Left cardiac atrium (tissue), 4 donors: ENCODE measurements around the gene CDC45. TPM values are rescaled to one million over a fixed set of nuclear protein-coding genes. Genes with fewer than 3 reads are reported as not detected.

Experiments
- ATAC-seq, 2 donors: fragments of 200-7000 bp; cut with Tn5 transposase; one replicate each; pipeline ENCODE4 v1.9.1; 2020; ENCODE audit warnings: mild to moderate bottlenecking in 2 of 2, moderate library complexity in 2 of 2
- DNase-seq: peaks from one replicate; pipeline ENCODE4 v3.0.0-alpha.2; 2020
- intact Hi-C, 2 donors: fragments of 100-400 bp; cut with DNase I; formaldehyde crosslinking; loops; one replicate each; pipeline versions ENCODE4 v1.14.1 to v1.15.1; 2022 to 2023
- total RNA-seq, 2 donors: library from RNA; stranded (reverse); fragmentation: NEBNext Ultra II Directional; extraction: Animal tissue kit (Norgen Biotek cat#: 25700); gene quantifications; one replicate each; pipeline ENCODE4 v1.2.1, GENCODE V29; 2021
- donor health status: DM: no; HTN: yes; CAD: no.
- donor health status: DM: no; HTN: yes; CAD: no; lungs with severe emphysema.
- donor health status: DM: yes; HTN: yes; CAD: no.
- donor health status: Dilated cardiomyopathy.

CDC45 gene
- total RNA-seq, 2 donors from 2014 or later: 0.34 to 2.1 TPM

DNA sequence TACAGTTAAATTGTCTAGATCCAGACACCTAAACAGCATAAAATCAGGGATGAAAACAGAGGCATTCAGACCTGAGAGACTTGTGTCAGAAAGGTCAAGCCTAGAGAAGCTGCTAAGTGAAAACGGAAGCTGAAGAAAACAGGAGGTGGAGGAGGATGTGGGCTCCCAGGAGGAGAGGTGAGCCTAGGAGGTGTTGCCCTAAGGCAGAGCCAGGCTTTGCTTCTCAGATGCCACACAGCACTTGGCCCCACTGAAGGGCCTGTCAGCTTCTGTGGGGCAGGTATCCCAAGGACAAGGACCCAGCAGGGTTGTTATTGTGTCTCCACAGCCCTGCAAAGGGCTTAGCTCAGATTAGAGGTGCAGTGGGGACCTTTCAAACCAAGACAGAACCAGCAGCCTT, 15.2 kb upstream of the CDC45 start:
- DNase-seq (no peak), ATAC-seq (no peak)
- intact Hi-C loops: no loop called here

DNA sequence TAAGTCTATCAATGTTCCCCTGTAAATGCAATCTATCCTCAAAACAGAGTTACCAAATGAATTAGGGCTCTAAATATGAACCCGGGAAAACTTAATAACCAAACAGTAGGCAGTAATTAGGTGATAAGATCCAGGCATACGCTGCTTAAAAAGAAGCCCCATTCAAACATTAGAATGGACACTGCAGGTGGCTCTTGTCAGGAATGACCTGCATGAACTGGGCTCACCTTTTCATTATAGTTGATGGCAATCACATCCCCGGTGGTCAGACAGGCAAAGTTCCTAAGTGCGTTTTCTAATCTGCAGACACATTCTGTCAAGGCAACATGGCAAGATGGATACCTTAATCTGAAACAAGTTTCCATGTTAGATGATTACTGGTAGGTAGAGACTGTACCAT, 14.7 kb upstream of the CDC45 start:
- DNase-seq (no peak), ATAC-seq (no peak)
- intact Hi-C loops: no loop called here

DNA sequence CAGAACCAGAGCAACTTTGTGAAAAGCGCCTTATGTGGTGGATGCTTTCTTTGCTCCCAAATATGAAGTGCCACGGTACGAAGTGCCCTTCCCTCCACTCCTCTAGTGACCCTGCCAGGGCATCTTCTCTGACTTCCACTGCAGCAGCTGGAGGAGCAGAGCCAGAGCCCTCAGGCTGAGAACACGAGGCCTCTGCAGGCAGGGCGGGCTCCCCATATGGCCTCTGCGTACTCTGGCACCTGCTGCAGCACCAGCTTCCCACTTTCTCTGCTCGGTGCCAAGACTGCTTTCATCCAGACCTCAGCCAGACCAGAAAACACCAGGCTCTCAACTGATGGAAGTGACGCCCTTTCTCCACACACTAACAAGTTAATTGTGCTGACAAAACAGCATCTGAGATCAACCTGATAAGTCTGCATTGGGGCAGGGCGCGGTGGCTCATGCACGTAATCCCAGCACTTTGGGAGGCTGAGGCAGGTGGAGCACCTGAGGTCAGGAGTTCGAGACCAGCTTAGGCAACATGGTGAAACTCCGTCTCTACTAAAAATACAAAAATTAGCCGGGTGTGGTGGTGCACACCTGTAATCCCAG, 13.5 kb upstream of the CDC45 start:
- ATAC-seq: no peak
- DNase-seq: no peak
- intact Hi-C loops: no loop called here

DNA sequence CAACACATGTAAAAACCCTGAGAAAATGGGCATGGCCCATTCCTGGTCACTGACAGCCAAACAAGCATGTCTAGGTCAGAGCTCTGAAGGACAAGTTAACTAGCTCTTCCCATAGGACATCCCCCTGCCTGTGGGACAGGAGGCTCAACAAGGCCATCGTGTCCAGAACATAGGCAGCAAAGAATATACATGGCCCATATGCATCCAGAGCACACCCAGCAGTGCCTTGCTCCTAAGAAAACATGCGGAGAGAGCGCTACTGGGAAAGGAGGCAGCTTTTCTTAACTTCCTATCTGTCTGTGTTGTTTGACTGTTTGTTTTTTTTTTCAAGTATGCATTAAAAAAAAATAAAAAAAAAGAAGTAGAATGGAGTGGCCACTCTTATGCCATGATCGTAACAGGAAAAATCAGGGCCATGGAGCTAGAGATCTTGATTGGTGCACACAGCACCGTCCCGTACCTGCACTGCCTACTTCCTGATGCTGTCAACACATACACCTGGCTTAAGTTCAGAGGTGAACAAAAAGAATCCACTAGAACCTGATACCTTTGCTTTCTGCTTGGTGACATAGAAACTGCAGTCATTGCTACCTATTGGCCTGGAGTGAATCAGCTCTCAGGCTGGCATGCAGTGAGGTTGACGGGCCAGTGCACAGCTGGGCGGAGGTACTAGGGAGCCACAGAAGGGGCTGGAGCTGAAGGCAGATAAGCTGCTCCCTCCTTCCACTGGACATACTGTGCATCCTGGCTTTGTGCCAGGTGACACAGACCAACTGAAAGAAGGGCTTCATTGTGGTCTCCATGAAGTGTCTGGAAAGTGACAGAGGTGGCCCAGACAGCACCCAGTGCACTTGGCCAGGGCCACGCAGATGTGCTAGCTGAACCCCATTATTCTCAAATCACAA, 12.6 kb upstream of the CDC45 start:
- intact Hi-C loops: no loop called here
- DNase-seq: no peak
- ATAC-seq: no peak

DNA sequence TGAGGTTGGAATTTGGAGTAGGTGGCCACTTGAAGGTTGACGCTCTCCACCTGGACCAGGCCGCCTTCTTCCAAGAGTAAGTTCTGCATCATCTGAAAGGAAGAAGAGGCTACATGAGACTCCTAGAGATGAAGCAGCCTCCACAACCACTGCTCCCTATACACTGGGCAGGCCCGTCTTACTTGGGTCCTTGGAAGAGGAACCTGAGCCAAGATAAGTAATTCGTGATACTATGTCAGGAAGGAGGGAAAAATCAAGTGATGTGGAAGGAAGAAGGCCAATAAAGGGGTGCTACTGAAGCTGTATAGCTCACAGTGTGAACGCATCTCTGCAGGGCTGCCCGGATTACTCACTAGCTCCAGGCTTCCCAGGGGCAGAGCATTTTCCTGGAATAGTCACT, 11.8 kb upstream of the CDC45 start:
- no peak for ATAC-seq

DNA sequence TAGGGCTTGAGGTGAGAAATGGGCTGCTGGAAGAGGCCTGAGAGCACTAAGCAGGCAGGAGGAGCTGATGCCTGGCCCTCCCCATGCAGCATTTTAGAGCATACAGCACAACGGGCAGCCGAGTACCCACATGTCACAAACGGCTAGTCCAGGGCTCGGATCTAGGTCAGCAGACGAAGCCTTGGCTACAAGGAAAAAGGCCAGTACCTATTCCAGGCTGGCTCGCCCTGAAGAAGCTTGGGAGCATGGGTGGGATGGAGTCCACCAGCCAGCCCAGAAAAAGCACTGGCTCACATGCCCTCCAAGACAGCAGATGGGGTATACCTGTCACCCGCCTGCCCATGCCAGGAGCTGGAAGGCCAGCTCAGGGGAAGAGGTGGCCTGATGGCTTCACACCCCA, 10.3 kb upstream of the CDC45 start:
- DNase-seq (no peak), ATAC-seq (no peak)
- intact Hi-C loops: no loop called here

More for the DNA sequence above, 11.8 kb upstream of the CDC45 start:
- intact Hi-C loops: no loop called here
- no peak for DNase-seq

DNA sequence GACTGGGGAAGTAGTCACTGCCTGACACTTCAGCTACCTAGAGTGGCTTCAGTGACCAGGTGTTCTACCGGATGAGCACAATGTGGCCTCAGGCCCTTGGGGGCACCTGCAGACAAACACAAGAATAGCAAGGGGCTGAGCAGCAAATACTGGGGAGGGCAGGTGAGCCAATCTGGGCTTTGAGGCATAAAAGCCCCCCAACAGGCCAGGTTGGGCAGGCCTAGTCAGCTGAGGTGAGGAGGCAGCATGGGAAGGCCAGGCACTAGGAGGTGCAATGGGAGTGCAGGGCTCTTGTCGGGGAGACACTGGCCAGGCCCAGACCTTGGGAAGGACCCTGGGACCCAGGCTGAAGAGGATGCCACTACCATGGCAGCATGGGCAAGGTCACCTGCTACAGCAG, 9.7 kb upstream of the CDC45 start:
- no peak for ATAC-seq
- no peak for DNase-seq
- intact Hi-C loops: no loop called here

DNA sequence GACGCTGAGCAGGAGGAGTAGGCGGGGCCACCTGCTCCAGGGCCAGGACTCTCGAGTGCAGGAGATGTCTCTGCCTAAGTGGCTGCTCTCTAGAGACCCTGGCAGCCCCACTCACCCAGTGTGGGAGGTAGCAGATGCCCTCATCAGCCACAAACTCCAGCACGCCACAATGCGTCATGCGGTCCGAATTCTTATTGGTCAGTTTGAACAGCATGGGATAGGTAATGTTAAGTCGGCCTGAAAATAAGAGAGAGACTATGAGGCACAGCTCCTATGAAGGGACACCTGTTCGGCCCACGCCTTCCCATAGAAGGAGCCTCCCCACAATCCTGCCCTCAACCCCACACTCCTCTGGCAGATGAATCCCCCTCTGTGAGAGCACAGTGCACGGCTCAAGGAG, 8.1 kb upstream of the CDC45 start:
- ATAC-seq (no peak), DNase-seq (no peak)
- intact Hi-C loops: no loop called here

DNA sequence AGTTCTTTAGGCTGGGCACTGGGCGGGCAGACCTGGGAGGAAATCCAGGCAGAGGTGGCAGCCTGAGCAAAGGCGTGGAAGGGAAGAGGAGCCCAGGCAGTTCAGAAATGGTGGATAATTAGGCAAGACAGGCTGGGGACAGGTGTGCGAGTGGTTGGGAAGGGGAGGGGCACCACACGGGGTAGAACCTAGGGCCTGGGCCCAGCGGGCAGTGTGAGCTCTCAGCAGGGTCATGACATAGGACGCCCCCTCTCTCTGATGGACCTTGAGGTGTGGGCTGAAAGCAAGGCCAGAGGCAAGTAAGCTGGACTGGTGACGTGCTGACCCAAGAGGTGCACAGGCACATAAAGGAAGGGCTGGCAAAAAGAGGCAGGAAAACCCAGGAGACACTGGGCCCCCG, 7.5 kb upstream of the CDC45 start:
- ATAC-seq: no peak
- intact Hi-C loops: no loop called here

DNA sequence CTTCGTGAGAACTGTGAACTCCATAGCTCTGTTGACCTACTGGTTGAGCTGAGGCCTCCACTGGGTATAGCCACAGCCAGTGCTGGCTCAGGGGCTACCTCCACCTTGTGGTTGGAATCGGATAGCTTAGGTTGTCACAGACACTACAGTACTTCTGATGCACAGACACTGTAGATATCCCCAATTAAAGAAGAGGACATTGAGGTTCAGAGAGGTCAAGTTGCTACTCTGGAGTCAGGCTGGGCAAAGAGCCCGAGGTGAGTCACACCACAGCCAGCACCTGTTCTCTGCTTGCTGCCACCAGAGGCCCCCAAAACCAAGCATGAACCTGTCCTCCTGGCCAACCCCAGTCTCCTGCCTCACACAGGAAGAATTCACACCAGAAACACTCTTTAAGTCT, 6.1 kb upstream of the CDC45 start:
- DNase-seq (no peak), ATAC-seq (no peak)
- intact Hi-C loops: no loop called here

More for the DNA sequence above, 7.5 kb upstream of the CDC45 start:
- DNase-seq: no peak

DNA sequence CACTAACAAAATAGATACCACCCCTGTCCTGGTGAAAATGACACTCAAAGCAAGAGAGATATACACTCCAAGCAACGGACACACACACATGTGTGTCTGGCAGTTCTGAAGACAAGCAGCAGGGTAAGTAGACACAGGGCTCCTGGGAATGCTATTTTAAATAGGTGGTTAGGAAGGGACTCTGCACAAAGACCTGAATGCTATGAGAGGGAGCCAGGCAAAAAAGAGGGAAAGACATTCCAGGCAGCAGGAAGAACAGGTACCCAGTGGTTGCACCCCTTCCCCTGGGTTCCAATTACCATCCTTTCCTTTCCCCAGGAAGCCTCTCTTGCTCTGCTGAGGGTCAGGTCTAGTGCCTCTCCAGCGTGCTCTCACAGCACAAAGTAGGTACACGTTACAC, 3.7 kb upstream of the CDC45 start:
- intact Hi-C loops: no loop called here
- DNase-seq (no peak), ATAC-seq (no peak)

DNA sequence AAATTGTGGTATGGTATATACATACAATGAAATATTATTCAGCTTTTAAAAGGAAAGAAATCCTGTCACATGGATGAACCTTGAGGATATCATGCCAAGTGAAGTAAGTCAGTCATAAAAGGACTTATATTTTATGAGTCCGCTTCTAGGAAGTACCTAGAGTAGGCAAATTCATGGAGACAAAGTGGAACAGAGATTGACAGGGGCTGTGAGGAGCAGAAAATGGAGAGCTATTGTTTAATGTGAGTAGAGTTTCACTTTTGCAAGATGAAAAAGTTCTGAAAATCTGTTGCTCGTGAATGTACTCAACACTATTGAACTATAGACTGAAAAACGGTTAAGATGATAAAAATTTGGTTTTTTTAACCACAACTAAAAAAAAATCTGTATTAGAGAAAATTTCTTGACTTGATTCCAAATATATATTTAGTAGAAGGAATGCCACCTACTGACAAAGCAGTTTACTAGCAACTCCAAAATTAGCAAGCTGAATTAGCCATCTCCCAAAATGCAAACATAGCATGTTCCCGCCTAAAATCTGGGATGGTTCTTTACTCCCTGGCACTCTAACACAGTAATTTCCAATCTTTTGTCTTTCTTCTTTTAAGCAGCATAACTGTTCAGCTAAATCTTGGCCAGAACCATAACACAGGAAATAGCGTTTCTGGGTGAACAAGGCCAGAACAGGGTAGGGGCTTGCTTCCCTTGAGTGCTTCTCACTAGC, 2.2 kb upstream of the CDC45 start:
- intact Hi-C loops: no loop called here
- ATAC-seq (no peak), DNase-seq (no peak)

DNA sequence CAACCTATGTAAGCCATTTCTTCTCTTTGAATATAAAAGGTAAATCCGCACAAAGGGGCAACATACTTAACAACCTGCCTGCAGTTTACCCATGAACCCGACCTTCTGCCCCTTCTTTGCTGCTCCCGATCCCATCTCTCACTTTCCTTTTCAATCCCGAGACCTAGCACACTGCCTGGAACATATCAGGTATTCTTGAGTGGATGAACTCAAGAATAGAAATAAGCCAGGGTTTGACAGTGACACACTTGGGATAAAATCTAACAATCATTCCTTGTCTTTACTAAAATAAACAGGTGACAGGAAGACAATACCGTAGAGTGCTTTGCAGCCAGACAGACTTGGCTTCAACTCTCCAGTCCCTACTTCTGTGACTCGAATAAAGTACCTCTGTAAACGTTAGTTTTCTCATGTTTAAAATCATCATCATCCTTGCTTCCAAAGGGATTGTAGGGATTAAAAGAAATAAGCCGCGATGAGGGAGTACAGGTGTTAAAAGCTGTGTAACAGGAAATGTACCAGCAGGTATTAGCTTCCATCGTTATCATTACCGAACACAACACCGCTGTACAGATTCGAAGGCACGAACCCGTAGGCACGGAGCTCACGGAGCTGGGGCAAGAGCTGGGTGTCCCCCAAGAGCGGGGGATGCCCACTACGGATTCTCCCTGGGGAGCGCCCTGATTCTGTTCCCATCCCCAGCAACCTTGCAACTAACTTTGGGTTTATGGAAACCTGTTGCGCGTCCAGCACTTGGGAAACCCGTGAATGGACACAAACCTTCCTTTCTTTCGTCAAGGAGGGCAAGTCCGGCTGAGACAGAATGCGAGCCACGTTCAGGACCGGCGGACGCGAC, 1.4 kb upstream of the CDC45 start:
- ATAC-seq (no peak), DNase-seq (no peak)
- intact Hi-C loops: no loop called here

DNA sequence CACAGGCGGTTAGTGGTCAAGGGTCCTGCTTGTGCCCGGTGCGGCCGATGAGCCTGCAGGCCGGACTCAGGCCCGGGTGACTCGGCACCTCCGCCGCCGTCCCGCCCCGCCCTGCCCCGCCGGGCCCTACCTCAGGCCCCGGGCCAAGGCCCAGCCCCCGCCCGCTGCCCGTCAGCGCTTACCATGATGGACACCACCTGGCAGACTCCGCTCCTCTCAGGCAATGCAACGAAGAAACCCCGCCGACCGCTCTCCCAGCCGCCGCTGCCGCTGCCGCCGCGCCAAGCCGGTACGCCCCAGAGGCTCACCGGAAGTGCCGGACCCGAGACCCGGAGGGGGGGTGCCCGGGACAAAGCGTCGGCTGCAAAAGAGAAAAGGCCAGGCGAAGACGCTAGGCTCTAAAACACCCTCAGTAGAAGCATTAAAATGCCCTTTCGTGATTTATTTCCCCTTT, 792 bp upstream of the CDC45 start, which contains the start of gene UFD1:
UFD1 (minus strand) TSS at position 293 of the 454 bp plus-strand sequence; CDS start at position 185, 108 bp downstream.
- peak; percentile 89 for DNase-seq
- intact Hi-C loops: no loop called here
- peak; percentile 81 to 91 for ATAC-seq

DNA sequence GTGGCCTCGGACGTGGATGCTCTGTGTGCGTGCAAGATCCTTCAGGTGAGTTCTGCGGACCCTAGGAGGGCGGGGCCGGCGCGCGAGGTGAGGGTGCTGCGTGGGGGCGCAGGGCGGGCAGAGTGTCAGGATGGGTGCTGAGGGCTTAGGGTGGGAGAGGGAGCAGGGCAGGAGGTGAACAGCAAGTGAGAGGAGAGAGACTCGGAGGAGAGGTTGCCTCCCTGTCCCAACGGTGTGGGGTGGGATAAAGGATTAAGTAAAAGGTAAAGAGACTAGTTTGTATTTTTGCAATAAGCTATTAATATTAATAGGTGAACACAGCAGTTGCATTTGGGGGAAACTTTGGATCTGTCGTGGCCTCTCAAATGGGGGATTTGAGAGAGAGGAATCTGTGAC, 451 bp downstream of the CDC45 start:
- ATAC-seq: no peak
- no peak for DNase-seq
- intact Hi-C loops: no loop called here

DNA sequence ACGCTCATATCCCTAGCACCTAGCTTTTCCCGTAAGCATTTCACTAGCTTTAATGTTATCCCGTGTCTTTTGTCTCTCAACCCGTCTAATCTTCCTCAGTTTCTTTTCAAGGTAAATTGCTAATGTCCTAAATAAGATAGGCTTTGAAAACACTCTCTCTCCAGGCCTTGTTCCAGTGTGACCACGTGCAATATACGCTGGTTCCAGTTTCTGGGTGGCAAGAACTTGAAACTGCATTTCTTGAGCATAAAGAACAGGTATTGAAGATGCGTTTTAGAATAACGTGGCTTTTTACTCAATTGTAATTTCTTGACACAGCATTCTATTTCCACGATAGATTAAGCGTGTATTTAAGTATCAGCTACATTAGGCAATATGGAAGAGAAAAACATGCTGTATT, 1.1 kb downstream of the CDC45 start:
- ATAC-seq: no peak

DNA sequence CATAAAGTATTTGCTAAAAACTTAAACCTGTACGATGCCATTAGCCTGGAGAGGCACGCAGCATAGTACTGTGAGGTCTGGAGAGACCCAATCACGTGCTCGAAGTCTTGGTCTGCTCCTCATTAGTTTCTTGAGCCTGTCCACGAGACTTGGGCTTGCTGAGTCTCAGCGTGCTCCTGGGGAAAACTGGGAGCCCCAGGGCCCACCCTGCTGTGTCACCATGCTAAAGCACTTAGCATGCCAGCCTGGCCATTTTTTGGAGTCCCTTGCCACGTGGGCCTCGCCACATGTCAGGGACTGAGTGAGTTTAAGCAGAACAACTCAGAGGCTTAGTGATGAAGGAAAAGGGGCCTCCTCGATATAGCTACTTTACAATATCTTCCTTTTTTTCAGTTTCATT, 2.6 kb downstream of the CDC45 start:
- DNase-seq (no peak), ATAC-seq (no peak)
- intact Hi-C loops: no loop called here

More for the DNA sequence above, 1.1 kb downstream of the CDC45 start:
- intact Hi-C loops: no loop called here
- DNase-seq: no peak

DNA sequence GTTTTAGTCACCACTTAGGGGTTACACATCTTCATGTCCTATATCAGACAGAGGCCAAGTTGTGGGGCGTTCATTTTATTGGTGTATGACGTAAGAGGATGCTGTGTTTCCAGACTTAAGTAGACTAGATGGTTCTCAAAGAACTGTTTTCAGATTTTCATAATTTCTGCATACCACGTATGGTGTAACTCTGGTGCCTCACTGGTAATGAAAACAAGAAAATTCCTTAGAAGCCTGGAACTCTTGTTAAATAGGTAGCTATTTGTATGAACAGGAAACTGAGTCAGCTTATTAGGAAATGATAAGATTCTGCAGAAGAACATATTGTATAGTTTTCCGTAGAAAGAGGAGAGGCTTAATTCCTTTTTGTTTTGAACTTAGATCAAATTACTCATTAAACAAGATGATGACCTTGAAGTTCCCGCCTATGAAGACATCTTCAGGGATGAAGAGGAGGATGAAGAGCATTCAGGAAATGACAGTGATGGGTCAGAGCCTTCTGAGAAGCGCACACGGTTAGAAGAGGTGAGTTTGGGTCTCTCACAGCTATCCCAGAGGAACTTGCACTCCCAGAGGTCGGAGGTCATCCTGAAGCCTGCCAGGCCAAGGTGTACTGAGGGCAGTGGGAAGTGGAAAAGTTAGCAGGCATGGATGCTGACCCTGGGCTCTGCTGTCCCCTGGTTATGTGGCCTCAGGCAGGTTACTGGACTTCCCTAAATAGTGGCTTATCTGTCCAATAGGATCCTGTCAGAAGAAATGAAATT, 3.9 kb downstream of the CDC45 start:
- DNase-seq (no peak), ATAC-seq (no peak)
- intact Hi-C loops: no loop called here
